DOHH2 (cell line): ENCODE measurements around the gene TRAPPC14.

Source experiments
- H3F3A ChIP-seq: fragments of 200-600 bp; sonication (generic), shearing (Covaris generic); 2 replicates; pipeline ENCODE4 v1.6.0; 2016; ENCODE audit warnings: antibody characterized with exemption, mild to moderate bottlenecking; ENCODE audit not compliant: control insufficient read depth, insufficient read depth
- H3K27ac ChIP-seq: fragments of 200-600 bp; sonication (generic); 2 replicates; pipeline ENCODE4 v1.5.1; 2014; ENCODE audit warnings: low read depth, mild to moderate bottlenecking, low read length, moderate library complexity
- H3K27me3 ChIP-seq: fragments of 200-600 bp; sonication (generic); 2 replicates; pipeline ENCODE4 v1.6.1; 2014; ENCODE audit warnings: mild to moderate bottlenecking, low read length, mixed read lengths; ENCODE audit not compliant: control insufficient read depth
- H3K36me3 ChIP-seq: fragments of 200-600 bp; sonication (generic); 2 replicates; pipeline ENCODE4 v1.6.1; 2014; ENCODE audit warnings: mild to moderate bottlenecking, low read length, moderate library complexity, mixed read lengths; ENCODE audit not compliant: control insufficient read depth
- H3K4me1 ChIP-seq: fragments of 200-600 bp; sonication (generic); 2 replicates; pipeline ENCODE4 v1.6.1; 2014; ENCODE audit warnings: mild to moderate bottlenecking, low read length, mixed read lengths; ENCODE audit not compliant: control insufficient read depth
- H3K4me2 ChIP-seq: fragments of 200-600 bp; sonication (generic); 2 replicates; pipeline ENCODE4 v1.6.0; 2014; ENCODE audit warnings: mild to moderate bottlenecking, low read length, moderate library complexity
- H3K4me3 ChIP-seq: fragments of 200-600 bp; sonication (generic); 2 replicates; pipeline ENCODE4 v1.5.1; 2014; ENCODE audit warnings: mild to moderate bottlenecking, low read length, mixed read lengths
- H3K79me2 ChIP-seq: fragments of 200-600 bp; sonication (generic); 2 replicates; pipeline ENCODE4 v1.6.1; 2014; ENCODE audit warnings: mild to moderate bottlenecking, low read length, mixed read lengths; ENCODE audit not compliant: control insufficient read depth
- H3K9me2 ChIP-seq: fragments of 200-600 bp; sonication (generic); replicated peaks from 2 replicates; pipeline ENCODE4 v1.6.1; 2014; ENCODE audit warnings: mild to moderate bottlenecking, low read length, mixed read lengths; ENCODE audit not compliant: control insufficient read depth
- H3K9me3 ChIP-seq: fragments of 200-600 bp; sonication (generic); 2 replicates; pipeline ENCODE4 v1.6.1; 2014; ENCODE audit warnings: antibody characterized with exemption, low read length, mixed read lengths; ENCODE audit not compliant: control insufficient read depth, insufficient read depth
- H4K20me1 ChIP-seq: fragments of 200-600 bp; sonication (generic); 2 replicates; pipeline ENCODE4 v1.6.0; 2014; ENCODE audit warnings: low read depth, mild to moderate bottlenecking, antibody characterized with exemption, low read length, moderate library complexity; ENCODE audit not compliant: control insufficient read depth, insufficient read depth
- CTCF ChIP-seq: fragments of 200-600 bp; sonication (generic); IDR thresholded peaks from one replicate; pipeline ENCODE4 v1.5.1; 2014; ENCODE audit warnings: antibody characterized with exemption, mild to moderate bottlenecking, low read depth, low read length; ENCODE audit not compliant: poor library complexity, severe bottlenecking
- EZH2phosphoT487 ChIP-seq: fragments of 200-600 bp; sonication (generic); IDR thresholded peaks from 2 replicates; pipeline ENCODE4 v1.6.1; 2017; ENCODE audit warnings: borderline replicate concordance, mild to moderate bottlenecking, antibody characterized with exemption, low read length, moderate library complexity, mixed read lengths

TRAPPC14 gene

GRCh38 chr7:100157334-100158228 is 942 bp downstream of the TRAPPC14 start:
- Histone ChIP-seq H3F3A (peaks cover 26% of the 10 kb centered on the region), H3K27me3 (no peaks in the 10 kb centered on the region), H3K9me2 (no peaks in the 10 kb centered on the region), H3K4me1 (peaks cover 54% of the 10 kb centered on the region), H3K4me3 (peak overlapping the region; percentile 86), H3K9me3 (no peaks in the 10 kb centered on the region), H4K20me1 (peaks cover 8% of the 10 kb centered on the region; the same call in 1 of the 2 replicates), H3K27ac (peak overlapping the region; percentile 67), H3K4me2 (peak overlapping the region; percentile 94), H3K79me2 (peaks cover 64% of the 10 kb centered on the region), H3K36me3 (peaks cover 58% of the 10 kb centered on the region)
- TF ChIP-seq EZH2phosphoT487 (no peak), CTCF (no peak)

GRCh38 chr7:100157069-100157333 is 1.5 kb downstream of the TRAPPC14 start:
- Histone ChIP-seq H3K27ac (peak overlapping the region; percentile 67), H3F3A (peaks cover 29% of the 10 kb centered on the region), H3K4me3 (peak overlapping the region; percentile 86)

GRCh38 chr7:100156331-100157068 is 2.0 kb downstream of the TRAPPC14 start:
- Histone ChIP-seq H3K27ac (peak overlapping the region; percentile 67), H3K4me1 (peaks cover 64% of the 10 kb centered on the region), H3F3A (peaks cover 34% of the 10 kb centered on the region), H3K9me3 (no peaks in the 10 kb centered on the region), H4K20me1 (peaks cover 8% of the 10 kb centered on the region; the same call in 1 of the 2 replicates), H3K4me3 (peak overlapping the region; percentile 86), H3K4me2 (peak overlapping the region; percentile 94), H3K27me3 (no peaks in the 10 kb centered on the region), H3K79me2 (peaks cover 75% of the 10 kb centered on the region), H3K9me2 (no peaks in the 10 kb centered on the region), H3K36me3 (peaks cover 69% of the 10 kb centered on the region)
- TF ChIP-seq EZH2phosphoT487, result no peak
- TF ChIP-seq CTCF, result no peak

More at GRCh38 chr7:100157069-100157333, 1.5 kb downstream of the TRAPPC14 start:
- peaks cover 59% of the 10 kb centered on the region for H3K4me1 ChIP-seq
- H3K36me3 ChIP-seq, result peaks cover 64% of the 10 kb centered on the region
- no peaks in the 10 kb centered on the region for H3K9me3 ChIP-seq
- peak overlapping the region; percentile 94 for H3K4me2 ChIP-seq
- H3K9me2 ChIP-seq, result no peaks in the 10 kb centered on the region
- H3K27me3 ChIP-seq, result no peaks in the 10 kb centered on the region
- H3K79me2 ChIP-seq, result peaks cover 70% of the 10 kb centered on the region
- TF ChIP-seq EZH2phosphoT487 (no peak), CTCF (no peak)
- peaks cover 8% of the 10 kb centered on the region; the same call in 1 of the 2 replicates for H4K20me1 ChIP-seq
